Hepatocyte (in vitro differentiated cells): Measurements from ENCODE around the gene BMPR1A.

ENCODE experiments used
- EZH2 ChIP-seq: fragments of 200-600 bp; sonication (generic); IDR thresholded peaks from 2 replicates; pipeline ENCODE4 v1.6.1; 2016; ENCODE audit warnings: antibody characterized with exemption, mild to moderate bottlenecking, borderline replicate concordance
- EZH2phosphoT487 ChIP-seq: fragments of 200-600 bp; sonication (generic); IDR thresholded peaks from one replicate; pipeline ENCODE4 v1.6.1; 2018; ENCODE audit warnings: antibody characterized with exemption, mild to moderate bottlenecking, low read depth, moderate library complexity; ENCODE audit not compliant: unreplicated experiment, severe bottlenecking
- TF ChIP-seq, protein P1 (sequence below): fragments of 200-600 bp; sonication (generic); IDR thresholded peaks from 2 replicates; pipeline ENCODE4 v1.5.1; 2016; ENCODE audit warnings: antibody characterized with exemption, mild to moderate bottlenecking; ENCODE audit not compliant: poor library complexity

DNA sequence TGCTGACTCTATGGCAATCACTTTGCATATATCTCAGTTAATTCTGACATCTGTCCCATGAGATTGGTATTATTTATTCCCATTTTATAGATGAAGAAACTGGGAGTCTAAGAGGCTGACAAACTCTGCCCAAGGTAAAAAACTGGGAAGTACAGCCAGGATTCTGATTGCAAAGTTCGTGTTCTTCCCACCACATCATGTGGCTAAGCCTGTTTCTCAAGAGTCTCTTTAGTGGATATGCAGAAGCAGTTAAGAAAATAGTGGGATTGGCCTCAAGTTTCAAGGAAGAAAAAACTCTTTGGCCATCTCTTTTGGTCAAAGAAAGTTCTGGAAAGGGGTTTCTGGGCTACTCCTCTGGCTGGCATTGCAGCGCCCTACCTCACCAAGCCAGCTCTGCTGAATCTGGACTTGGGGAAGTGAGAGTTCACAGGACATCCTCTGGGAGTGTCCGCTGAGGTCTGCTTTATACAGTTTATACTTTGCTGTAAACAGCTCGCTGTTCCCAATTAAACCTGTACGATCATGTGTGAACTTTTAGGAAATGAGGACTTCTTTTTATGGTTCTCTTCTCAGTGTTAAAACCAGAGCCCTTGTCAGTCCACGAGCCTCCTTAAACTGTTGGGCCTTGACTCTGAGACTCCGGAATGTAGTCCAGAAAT lies 12.2 kb upstream of the BMPR1A start:
- TF ChIP-seq, protein P1, sequence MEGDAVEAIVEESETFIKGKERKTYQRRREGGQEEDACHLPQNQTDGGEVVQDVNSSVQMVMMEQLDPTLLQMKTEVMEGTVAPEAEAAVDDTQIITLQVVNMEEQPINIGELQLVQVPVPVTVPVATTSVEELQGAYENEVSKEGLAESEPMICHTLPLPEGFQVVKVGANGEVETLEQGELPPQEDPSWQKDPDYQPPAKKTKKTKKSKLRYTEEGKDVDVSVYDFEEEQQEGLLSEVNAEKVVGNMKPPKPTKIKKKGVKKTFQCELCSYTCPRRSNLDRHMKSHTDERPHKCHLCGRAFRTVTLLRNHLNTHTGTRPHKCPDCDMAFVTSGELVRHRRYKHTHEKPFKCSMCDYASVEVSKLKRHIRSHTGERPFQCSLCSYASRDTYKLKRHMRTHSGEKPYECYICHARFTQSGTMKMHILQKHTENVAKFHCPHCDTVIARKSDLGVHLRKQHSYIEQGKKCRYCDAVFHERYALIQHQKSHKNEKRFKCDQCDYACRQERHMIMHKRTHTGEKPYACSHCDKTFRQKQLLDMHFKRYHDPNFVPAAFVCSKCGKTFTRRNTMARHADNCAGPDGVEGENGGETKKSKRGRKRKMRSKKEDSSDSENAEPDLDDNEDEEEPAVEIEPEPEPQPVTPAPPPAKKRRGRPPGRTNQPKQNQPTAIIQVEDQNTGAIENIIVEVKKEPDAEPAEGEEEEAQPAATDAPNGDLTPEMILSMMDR, result no peak
- TF ChIP-seq EZH2phosphoT487 (no peak), EZH2 (no peak)
